Measurements from ENCODE around the gene STING1.

GRCh38 chr5:139475865-139476617 is 6.5 kb downstream of the STING1 start:
- TF ChIP-seq EZH2phosphoT487 (conservative IDR thresholded peaks at IDR 0.05; ENCODE audit: low read length) (no peak), CTCF (IDR thresholded peaks at IDR 0.05; ENCODE audit: insufficient read depth, low read length, poor library complexity, severe bottlenecking) (no peak)
